ENCODE results near the gene PEX6. TPM values are rescaled to one million over a fixed set of nuclear protein-coding genes. Genes with fewer than 3 reads are reported as not detected.

The PEX6 gene
- polyA plus RNA-seq, 1 donor (not counting 4 experiments of a cell fraction or from before 2014, with no cell fraction given): 5.6 TPM

DNA sequence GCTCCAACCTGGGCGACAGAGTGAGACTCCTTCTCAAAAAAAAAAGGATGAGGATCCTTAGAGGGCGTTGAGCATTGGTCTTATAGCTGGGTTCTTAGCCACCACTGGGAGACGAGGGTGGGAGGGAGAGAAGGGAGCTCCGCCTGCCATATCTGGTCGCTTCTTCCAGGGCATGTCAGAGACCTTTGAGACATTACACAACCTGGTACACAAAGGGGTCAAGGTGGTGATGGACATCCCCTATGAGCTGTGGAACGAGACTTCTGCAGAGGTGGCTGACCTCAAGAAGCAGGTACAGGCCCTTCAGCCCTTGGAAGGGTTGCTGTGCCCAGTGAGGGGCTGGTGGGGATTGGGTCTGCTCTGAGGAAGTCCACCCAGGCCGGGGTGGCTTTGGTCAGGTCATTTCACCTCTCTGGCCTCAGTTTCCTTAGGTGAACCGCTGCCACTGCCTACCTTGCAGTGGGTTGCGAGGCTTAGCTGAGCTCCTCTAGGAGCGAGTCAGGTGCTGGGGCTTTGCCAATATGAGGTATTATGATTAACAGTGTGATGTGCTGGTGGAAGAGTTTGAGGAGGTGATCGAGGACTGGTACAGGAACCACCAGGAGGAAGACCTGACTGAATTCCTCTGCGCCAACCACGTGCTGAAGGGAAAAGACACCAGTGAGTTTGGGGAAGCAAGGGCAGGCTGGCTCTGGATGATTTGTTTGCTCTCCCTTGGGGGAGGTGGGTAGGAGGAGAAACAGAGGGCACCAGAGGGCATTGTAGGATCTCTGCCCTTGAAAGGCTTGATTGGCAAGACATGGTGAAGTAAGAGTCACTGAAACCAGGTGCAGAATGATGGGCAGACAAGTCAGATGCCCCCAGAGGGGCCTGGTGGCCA lies 41.2 kb downstream of the PEX6 start:
- no peaks in the 10 kb centered on the region for H3K27me3 ChIP-seq (ENCODE audit: control insufficient read depth, extremely low read depth, insufficient read depth, low read length)
- no peak overlapping the region for H3K9ac ChIP-seq (ENCODE audit: control insufficient read depth, extremely low read depth, insufficient read depth, low read length)
- H3K79me2 ChIP-seq (ENCODE audit: control insufficient read depth, insufficient read depth, low read length): peaks cover 6% of the 10 kb centered on the region
- no peak overlapping the region for H3K4me3 ChIP-seq (ENCODE audit: control insufficient read depth in 2 of 3, extremely low read depth in 1 of 3, insufficient read depth in 2 of 3, low read depth in 1 of 3, low read length in 3 of 3)
- H2AFZ ChIP-seq (ENCODE audit: control insufficient read depth, low read length): no peak overlapping the region
- H3K9me3 ChIP-seq (ENCODE audit: control insufficient read depth, low read depth, low read length): no peaks in the 10 kb centered on the region
- FAIRE-seq (no peak), DNase-seq (ENCODE audit: low read depth, low spot score) (no peak)
- no peaks in the 10 kb centered on the region for H3K9me1 ChIP-seq (ENCODE audit: control insufficient read depth, extremely low read depth, insufficient read depth, low read length)
- dilution Hi-C loops (cut with MboI; ENCODE audit: extremely low pct_ligation_motif_present, low sequenced_read_pairs): no loop called here
- H3K27ac ChIP-seq (ENCODE audit: control insufficient read depth, insufficient read depth, low read length): no peak overlapping the region
- H3K36me3 ChIP-seq (ENCODE audit: control insufficient read depth in 2 of 2, extremely low read depth in 1 of 2, insufficient read depth in 2 of 2, low read length in 2 of 2): peaks cover 21 to 28% of the 10 kb centered on the region in 2 experiments
- TF ChIP-seq EZH2 (IDR thresholded peaks at IDR 0.05; ENCODE audit: low read length): no peak
- TF ChIP-seq, protein P1, sequence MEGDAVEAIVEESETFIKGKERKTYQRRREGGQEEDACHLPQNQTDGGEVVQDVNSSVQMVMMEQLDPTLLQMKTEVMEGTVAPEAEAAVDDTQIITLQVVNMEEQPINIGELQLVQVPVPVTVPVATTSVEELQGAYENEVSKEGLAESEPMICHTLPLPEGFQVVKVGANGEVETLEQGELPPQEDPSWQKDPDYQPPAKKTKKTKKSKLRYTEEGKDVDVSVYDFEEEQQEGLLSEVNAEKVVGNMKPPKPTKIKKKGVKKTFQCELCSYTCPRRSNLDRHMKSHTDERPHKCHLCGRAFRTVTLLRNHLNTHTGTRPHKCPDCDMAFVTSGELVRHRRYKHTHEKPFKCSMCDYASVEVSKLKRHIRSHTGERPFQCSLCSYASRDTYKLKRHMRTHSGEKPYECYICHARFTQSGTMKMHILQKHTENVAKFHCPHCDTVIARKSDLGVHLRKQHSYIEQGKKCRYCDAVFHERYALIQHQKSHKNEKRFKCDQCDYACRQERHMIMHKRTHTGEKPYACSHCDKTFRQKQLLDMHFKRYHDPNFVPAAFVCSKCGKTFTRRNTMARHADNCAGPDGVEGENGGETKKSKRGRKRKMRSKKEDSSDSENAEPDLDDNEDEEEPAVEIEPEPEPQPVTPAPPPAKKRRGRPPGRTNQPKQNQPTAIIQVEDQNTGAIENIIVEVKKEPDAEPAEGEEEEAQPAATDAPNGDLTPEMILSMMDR (optimal IDR thresholded peaks at IDR 0.05 in 1 of 3, IDR thresholded peaks at IDR 0.05 in 1 of 3, conservative IDR thresholded peaks at IDR 0.05 in 1 of 3; ENCODE audit: extremely low read depth in 1 of 3, insufficient read depth in 2 of 3, low read length in 3 of 3): no peak
- H3K4me2 ChIP-seq (ENCODE audit: control insufficient read depth, extremely low read depth, insufficient read depth, low read depth, low read length): no peak overlapping the region
- H4K20me1 ChIP-seq (ENCODE audit: control insufficient read depth, extremely low read depth, insufficient read depth, low read length): no peaks in the 10 kb centered on the region
- H3K4me1 ChIP-seq (ENCODE audit: control insufficient read depth, extremely low read depth, insufficient read depth, low read length): no peaks in the 10 kb centered on the region

- no peaks in the 10 kb centered on the region for H3K9me1 ChIP-seq (ENCODE audit: control insufficient read depth, extremely low read depth, insufficient read depth, low read length)
- H2AFZ ChIP-seq (ENCODE audit: control insufficient read depth, low read length): no peak overlapping the region
- TF ChIP-seq, protein P1 (optimal IDR thresholded peaks at IDR 0.05 in 1 of 3, IDR thresholded peaks at IDR 0.05 in 1 of 3, conservative IDR thresholded peaks at IDR 0.05 in 1 of 3; ENCODE audit: extremely low read depth in 1 of 3, insufficient read depth in 2 of 3, low read length in 3 of 3): no peak
- TF ChIP-seq EZH2 (IDR thresholded peaks at IDR 0.05; ENCODE audit: low read length): no peak
- H3K27ac ChIP-seq (ENCODE audit: control insufficient read depth, insufficient read depth, low read length): no peak overlapping the region
- DNase-seq (ENCODE audit: low read depth, low spot score): no peak
- no peak overlapping the region for H3K9ac ChIP-seq (ENCODE audit: control insufficient read depth, extremely low read depth, insufficient read depth, low read length)
- H3K36me3 ChIP-seq (ENCODE audit: control insufficient read depth in 2 of 2, extremely low read depth in 1 of 2, insufficient read depth in 2 of 2, low read length in 2 of 2): peaks cover 21 to 28% of the 10 kb centered on the region in 2 experiments
- peaks cover 18% of the 10 kb centered on the region for H3K79me2 ChIP-seq (ENCODE audit: control insufficient read depth, insufficient read depth, low read length)
- no peak for FAIRE-seq
- H4K20me1 ChIP-seq (ENCODE audit: control insufficient read depth, extremely low read depth, insufficient read depth, low read length): no peaks in the 10 kb centered on the region
- dilution Hi-C loops (cut with MboI; ENCODE audit: extremely low pct_ligation_motif_present, low sequenced_read_pairs): no loop called here
- H3K4me3 ChIP-seq (ENCODE audit: control insufficient read depth in 2 of 3, extremely low read depth in 1 of 3, insufficient read depth in 2 of 3, low read depth in 1 of 3, low read length in 3 of 3): no peak overlapping the region
- no peak overlapping the region for H3K4me2 ChIP-seq (ENCODE audit: control insufficient read depth, extremely low read depth, insufficient read depth, low read depth, low read length)
- H3K4me1 ChIP-seq (ENCODE audit: control insufficient read depth, extremely low read depth, insufficient read depth, low read length): no peaks in the 10 kb centered on the region
- H3K9me3 ChIP-seq (ENCODE audit: control insufficient read depth, low read depth, low read length): no peaks in the 10 kb centered on the region
- H3K27me3 ChIP-seq (ENCODE audit: control insufficient read depth, extremely low read depth, insufficient read depth, low read length): no peaks in the 10 kb centered on the region
Observed at GRCh38 chr6:42936398-42936797, 42.6 kb downstream of the PEX6 start.

Measured in keratinocyte (primary cell).